RPMI7951 (cell line): ENCODE results near the gene F5. TPM values are rescaled to one million over a fixed set of nuclear protein-coding genes. Genes with fewer than 3 reads are reported as not detected.

ENCODE experiments used
- DNase-seq: peaks from one replicate; pipeline ENCODE4 v3.0.0-alpha.2; 2012; ENCODE audit warnings: low read depth
- total RNA-seq: library from RNA; depleted of rRNA; stranded (reverse); fragments of >200 nt; shearing (Covaris generic); gene quantifications from 2 replicates; pipeline ENCODE4 v1.2.3, GENCODE V29; 2014

F5 gene
- total RNA-seq, 1 experiment from 2014 or later = not detected

DNA sequence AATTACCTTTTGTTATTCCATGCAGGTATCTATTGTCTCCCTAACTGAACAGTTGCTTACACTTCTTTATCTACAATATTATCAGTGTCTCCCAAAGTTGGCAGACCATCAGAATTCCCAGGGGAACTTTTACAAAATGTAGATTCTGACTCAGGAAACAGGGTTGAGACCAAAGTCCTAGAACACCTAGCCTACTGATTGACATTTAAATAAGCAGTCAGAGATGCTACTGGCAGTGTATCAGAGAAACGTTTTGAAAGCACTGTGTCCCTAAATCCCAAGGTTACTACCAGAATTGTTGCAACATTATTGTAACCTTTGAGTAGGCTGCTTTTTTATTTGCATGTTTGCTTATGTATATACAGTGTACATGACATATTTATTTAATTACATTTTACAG lies 1.8 kb upstream of the F5 start:
- DNase-seq = no peak

DNA sequence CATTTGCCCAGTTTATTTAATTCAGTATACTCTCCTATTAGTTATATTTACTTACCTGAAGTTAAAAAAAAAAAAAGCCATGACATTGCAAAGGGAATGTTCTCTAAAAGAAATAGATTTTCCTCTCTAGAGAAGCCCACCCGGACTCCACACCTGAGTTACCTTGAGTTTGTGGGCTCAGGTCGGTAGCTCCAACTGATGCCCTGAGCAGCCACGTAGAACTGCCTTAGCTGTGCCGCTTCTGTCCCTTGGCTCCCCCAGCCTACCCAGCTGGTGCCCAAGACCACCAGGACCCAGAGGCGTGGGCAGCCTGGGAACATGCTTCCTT lies 250 bp downstream of the F5 start:
- DNase-seq = no peak

DNA sequence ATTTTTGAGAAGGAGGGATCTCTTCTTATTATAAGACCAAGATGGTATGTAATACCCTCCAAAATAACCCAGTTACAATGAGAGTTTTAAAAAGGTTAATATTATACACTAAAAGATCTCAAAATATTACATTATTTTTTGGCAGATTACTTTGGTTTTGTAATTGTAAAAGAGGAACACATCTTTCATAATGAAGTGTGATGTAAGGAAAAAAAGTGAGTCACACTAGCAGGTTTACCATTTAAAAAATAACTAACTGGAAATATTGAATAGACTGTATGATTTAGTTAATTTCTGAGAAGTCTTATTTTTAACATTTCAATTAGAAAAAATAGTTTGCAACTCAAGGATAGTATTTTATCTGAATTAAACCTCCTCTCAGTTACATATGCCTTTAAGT lies 1.1 kb downstream of the F5 start:
- no peak for DNase-seq

DNA sequence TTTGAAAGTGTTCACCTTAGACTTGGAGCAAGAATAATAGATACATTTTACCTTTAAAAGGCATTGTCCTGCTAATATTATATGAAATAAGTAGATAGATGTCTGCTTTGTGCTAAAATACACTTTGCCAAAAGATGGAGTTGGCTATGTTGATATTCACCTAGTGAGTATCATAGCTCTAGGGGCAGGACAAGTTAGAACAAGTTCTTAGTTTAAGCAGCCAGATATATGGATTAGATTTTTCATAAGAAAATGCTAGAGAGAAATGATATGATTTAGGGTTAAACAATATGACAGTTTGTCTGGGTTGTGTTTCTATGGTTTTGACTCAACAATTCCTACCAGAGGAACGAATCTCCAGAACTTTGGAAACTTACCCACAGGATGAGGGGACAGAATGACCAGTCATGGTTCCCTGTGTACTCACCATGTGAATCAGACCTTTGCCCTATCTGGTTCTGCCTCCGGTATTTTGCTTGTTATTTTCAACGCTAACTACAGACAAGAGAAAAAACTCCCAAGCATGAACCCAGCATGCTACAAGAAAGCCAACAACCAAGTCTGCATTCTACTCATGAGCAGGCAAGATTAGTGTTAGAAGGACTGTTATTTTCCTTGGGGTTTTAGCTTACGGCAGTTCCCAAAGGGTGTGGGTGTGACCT lies 1.7 kb downstream of the F5 start:
- DNase-seq = no peak

DNA sequence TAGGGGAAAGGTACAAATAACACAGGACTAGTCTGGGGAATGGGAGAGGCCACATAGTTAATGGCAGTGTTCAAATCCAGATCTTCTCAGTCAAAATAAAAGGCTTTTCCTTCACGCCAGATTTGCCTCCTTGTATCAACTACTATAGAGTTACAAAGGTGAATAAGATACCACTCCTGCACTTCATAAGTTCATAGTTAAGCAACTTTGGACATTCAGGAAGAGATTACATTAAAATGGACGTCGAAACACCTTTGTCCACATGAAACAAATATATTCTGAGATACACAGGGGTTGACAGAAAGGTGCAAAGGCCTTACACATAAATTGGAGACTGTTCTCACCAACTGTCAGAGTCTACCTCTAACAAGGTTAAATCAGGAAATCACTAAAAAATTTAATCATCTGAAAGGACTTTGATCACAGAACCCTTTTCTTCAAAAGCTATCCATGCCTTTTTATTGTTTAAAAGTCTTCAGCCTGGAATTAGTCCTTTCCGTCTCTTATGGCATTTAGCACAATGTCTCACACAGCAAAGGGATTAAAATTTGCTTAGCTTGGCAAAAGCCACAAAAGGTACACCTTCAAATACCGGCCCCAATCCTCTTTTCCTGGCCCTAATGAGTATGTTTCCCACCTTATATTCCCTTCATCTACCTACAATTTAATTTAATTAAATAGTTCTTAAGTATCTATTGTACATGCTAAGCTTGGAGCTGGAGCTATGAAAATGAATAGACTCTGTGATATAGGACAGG lies 8.1 kb downstream of the F5 start:
- no peak for DNase-seq

DNA sequence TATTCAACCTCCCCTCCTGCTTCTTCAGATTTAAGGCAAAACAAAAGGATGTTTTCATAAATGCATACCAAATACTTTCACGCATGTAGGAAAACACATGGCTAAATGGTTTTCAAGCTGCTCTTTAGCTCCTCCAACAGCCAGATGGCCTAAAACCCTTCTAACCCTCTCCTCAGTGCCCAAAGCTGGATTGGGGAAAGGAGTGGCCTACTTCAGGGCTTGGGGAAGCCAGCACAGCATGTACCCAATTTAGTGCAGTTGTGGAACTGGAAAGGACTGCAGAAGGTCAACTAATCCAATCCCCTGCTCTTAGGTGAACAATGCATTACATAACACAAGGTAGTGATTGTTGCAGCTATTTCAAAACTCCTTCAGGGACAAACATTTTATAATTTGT lies 9.3 kb downstream of the F5 start:
- DNase-seq = no peak

DNA sequence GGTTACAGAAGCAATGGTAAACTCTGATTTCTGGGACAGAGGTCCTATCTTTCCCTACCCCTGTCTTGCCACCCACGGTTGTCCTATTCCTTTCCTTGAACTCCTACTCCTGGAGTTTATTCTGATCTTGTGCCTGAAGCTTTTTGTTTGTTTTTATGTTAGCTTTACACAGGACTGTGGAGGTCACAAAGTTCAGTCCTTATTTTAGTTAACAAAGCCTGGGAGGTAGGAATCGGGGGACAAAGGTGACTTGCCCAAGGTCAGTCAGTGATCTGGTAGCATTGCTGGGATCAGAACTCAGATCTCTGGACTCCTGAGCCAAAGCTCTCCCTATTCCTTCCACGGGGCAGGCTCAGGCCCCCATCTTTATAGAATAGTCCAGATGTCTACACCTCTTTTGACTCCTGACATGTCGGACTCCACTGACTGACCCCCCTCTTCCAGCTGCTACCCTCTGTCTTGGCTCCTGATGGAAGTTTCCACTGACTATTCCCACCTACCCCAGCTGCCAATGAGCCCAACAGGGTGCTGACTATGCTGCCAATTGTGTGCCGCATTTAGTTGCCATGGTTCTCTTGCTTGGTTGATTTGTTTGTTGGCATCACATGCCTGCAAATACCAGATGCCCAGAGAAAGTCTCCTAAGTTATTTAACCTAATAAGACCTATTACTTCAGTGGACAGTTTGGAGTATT lies 9.9 kb downstream of the F5 start:
- DNase-seq = no peak

DNA sequence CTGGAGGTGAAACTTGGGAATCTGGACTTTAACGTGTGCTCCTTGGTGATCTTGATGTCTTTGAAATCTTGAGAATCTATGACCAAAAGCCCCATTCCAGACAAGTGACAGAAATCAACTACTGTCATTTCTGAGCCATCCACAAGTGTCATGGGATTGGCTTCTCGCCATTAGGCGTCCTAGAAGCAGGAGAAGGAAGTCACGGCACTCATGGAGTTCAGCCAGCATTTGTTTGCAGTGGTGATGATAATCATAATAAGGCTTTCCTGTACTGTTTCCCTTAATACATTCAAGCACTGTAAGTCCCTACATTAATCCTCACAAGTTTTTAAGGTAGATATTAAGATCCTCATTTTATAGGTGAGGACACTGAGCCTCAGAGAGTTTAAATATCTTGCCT lies 11.9 kb downstream of the F5 start:
- DNase-seq = no peak

DNA sequence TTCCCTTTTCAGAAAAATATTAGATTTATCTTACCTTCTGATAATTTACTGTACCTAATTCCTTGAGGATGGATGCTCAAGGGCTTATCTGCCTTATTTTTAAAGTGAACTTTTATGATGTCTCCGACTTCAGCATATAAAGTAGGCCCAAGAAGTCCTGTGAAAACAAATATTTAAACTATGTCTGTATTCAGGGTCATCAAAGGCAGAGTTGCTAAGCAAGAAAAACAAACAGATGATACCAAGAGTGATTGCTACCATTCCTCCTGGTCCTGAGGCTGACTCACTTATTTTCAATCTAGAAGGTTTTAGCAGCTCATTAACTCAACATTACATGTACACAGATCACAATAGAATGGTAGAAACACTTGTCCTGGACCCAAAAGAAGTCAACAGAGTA lies 14.1 kb downstream of the F5 start:
- DNase-seq = no peak

DNA sequence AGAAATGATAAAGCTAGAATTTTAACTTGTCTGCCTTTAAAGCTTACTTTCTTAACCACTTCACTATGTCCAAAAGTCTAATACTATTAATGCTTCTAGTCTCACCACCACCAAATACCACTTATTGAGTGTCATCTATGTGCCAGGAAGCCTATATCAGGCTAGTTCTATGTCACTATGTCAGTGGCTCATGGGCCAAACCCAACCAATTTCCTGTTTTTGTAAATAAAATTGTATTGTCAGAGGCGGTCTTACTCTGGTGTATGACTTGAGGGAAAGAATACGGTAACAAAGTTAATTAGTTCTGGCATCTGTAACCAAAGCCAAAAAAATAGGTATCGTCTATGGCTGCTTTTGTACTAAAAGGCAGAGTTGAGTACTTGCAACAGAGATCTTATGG lies 14.8 kb downstream of the F5 start:
- no peak for DNase-seq

DNA sequence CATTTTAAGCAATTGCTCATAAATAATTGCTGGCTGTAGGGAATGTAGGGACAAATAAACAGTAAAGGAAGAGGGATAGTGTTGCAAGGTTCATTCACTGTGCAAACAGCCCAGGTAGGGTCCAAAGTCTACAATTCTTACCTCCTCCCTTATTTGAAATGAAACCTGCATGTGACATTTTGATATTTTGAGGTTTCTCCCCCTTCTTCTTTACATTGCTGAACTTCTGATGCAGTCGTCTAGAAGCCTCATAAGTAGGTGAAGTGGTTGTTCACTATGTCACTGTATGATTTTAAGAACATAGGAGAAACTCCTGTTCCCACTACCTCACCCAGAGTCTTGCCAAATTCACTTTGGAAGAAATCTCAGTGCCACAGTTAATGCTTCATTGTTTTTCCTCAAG lies 16.1 kb downstream of the F5 start:
- DNase-seq = no peak

DNA sequence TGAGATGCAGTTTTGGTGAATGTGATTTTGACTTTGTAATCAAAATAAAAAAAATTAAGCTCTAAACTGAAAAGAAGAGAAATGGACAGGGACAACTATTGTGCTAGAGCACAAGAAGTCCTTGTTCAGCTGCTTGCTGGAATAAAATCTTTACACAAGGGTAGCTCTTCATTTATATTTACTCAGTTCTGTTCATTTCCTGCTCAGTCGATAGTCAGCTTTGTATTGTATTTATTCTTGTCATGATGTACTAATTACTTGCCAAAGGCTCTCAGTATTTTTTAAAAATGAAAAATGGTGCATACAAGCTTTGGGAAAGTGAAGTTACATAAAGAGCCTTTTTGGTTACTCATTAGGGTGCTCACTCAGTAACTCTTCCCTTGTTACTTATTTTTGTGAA lies 17.8 kb downstream of the F5 start:
- no peak for DNase-seq

DNA sequence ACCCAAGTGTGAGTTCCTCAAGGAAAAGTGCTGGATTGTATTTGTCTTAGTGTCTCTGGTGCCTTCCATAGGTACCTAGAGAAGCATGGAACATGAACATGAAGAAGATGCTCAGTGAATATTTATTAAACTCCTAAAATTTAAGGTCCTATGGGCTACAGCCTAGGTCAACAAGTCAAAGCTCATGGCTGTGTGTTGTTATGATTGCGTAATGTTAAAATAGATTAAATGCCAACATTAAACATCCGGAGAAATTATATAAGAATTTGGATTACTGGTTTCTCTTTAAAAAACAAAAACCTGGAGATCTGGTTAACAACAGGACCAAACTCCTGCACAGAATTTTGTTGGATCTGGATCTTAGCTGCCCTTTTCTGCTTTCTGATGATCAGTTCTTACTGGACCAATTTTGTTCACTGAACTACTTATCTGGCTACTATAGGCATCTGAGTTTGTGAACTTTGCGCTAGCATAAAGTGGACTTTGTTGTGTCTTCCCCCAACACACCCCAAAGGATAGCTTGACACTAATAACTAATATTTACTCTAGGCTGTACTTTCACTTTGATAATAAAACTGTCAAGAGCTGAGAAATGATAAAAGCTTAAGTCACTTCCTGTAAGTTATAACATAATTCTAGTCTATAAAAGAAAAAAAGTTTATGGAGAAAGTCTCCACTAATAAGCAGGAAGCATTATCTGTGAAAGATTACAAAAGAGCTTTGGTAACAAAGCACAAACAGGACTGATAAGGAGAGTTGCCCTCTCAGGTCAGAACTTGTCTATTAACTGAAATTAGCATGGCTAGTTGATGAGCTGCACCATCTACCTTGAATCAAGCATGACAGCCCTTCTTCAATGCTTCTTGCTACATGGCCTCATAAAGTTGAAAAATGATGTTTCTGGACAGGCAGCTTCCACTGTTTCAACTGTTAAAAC lies 20.7 kb downstream of the F5 start:
- no peak for DNase-seq

DNA sequence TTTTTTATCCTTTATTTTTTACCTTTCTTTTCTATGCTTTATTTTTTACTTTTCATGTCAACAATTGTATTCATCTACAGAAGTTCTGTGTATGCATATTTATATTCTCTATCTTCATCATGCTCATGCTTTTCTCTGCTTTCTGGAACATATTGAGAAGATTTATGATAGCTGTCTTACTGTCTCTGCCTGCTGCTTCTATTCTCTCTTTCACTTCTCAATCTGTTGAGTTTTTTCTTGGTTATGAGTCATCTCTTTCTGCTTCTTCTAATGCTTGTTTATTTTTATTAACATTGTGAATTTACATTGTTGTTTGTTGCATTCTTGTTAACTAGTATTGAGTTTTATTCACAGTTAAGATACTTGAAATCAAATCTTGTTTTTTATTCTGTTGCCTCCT lies 22.6 kb downstream of the F5 start:
- no peak for DNase-seq

DNA sequence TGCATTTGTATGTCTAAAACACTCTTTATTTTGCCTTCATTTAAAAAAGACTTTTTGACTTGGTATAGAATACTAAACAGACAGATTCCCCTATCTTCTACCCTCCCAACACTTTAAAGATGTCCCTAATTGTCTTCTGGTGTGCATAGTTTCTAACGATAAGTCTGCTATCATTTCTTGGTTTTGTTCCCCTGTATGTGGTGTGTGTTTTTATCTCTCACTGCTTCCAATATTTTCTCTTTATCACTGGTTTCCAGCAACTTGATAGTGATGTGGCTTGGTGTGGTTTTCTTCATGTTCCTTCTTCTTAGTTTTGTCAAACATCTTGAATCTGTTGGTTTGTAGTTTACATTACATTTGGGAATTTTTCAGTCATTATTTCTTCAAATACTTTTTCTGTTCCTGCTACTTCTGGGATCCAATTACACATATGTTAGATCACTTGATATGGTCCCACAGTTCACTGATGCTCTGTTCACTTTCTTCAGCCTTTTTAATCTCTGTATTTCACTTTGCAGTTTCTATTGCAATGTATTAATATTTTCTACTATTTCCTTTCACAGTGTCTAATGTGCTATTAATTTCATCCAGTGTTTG lies 23.2 kb downstream of the F5 start:
- no peak for DNase-seq

DNA sequence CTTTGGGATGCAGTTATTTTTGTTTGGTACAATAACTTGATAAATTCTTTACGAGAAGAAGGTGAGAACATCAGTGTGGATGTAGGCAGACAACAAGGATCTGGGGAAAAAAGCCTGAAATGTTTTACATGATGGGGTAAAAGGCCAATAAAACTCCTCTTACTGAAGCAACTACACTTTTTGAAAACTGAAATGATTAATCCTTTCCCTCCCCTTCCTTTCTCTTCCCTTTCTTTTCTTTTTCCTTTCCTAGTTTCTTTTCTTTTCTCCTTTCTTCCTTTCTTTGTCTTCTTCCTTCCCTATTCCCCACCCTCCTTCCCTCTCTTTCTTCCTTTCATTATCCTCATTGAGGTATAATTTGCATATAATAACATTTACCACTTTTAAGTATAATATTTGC lies 24.6 kb downstream of the F5 start:
- no peak for DNase-seq

DNA sequence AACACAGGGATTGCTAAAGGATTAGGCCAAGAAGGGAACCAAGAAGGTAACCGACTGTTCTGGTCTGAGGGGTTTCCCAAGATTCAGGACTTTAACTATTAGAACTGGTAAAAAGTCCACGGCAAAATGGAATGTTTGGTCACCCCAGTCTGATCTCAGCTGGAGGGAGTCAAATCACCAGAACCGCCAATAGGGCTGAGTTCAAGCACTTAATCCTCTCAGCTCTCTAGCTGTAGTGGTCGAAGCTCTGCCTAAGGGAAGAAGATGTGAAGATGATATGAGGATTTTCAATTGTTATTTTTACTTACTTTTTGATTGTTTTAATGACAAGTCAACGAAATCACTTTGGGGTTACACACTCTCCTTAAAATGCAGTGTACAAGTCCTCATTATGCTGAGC lies 29.1 kb downstream of the F5 start:
- DNase-seq = no peak

DNA sequence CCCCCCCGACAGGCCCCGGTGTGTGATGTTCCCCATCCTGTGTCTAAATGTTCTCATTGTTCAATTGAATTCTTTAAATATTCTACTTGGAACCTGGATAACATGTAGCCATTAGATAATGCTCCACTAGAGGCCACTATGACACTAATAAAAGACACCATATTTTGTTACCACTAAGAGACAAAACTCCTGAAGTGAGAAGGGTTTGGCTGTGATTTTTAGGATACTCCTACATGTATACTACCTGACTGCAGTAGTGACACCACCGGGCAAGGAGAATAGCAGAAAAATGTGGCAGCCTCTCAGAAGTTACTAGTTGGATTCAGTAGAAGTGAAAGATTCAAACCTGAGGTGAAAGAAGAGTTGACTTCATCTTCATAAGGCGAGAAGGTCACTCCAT lies 36.0 kb downstream of the F5 start:
- peak; percentile 30 for DNase-seq

DNA sequence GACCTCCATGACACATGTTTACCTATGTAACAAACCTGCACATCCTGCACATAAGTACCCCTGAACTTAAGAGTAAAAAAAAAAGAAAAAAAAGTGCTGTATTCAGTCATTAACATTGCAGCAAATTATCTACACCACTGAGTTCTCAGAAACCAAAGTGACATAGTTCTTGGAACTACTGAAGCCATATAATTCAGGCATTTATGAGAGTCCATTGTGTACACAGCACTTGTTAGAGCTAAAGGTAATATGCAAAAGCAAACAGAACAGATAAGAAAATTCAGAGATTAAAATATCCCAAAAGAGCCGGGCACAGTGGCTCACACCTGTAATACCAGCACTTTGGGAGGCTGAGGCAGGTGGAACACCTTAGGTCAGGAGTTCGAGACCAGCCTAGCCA lies 38.0 kb downstream of the F5 start:
- no peak for DNase-seq

DNA sequence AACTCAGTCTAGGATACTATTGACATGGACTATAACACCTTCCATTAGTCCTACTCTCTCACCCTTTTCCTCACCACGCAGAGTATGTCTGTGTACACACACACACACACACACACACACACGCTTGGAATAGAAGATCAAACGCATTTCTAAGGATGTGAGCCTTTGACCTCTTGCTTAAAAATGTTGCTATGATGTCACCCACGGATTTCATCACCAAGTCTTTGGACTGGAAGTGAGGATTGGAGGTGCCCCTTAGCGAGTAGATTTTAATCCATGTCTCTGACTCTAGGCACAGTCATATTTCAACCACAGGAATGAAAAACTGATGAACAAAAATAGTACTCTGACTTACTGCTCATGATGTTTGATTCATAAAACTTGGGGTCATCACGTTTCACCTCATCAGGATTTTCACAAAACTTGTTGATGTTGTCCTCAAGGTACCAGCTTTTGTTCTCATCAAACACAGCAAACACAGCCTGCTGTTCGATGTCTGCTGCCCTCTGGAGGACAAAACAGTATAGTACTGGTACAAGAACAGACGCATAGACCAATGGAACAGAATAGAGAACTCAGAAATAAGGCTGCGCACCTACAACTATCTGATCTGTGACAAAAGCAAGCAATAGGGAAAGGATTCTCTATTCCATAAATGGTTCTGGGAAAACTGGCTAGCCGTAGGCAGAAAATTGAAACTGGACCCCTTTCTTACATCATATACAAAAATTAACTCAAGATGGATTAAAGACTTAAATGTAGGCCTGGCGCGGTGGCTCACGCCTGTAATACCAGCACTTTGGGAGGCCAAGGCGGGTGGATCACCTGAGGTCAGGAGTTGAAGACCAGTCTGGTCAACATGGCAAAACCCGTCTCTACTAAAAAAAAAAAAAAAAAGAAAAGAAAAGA lies 39.9 kb downstream of the F5 start:
- DNase-seq = peak; percentile 63

DNA sequence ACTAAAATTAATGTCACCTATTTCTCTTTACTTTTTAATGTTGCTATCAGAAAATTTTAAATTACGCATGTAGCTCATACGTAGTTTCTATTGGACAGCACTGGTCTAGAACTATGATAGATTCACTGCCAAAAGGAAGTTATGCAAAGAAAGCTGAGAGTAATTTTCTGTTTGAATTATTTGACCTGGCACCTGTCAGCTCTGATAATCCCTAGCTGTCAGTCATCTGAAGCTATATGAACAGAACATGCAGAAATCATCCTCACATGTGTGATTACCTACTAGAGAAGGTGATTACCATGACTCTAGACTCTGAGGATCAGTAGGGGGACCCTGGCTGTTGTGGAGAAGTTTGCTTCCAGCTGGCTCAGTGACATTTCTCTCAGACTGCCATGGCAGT lies 40.8 kb downstream of the F5 start:
- DNase-seq = no peak
